Pancreas (tissue), 10 donors: ENCODE data around the gene TRPT1. TPM values are rescaled to one million over a fixed set of nuclear protein-coding genes. Genes with fewer than 3 reads are reported as not detected.

Experiments used
- ATAC-seq, 4 donors: fragments of 200-7000 bp; cut with Tn5 transposase; one replicate each; pipeline versions ENCODE4 v1.8.0 to v1.9.1; 2020; ENCODE audit warnings: mild to moderate bottlenecking in 4 of 4, moderate library complexity in 4 of 4
- DNase-seq, 6 donors: peaks; one replicate each; pipeline ENCODE4 v3.0.0-alpha.2; 2020
- FAIRE-seq: peaks from 2 replicates; lab custom pipeline; 2012; peaks lifted over from hg19 to GRCh38; lab: Jason Lieb, UNC
- H3K27ac ChIP-seq, 4 donors: fragments of 200-600 bp; sonication (generic); 1 replicate in 3 of 4; 2 replicates in 1 of 4; pipeline versions ENCODE4 v1.5.0 to v1.8.0; 2020
- H3K27me3 ChIP-seq, 4 donors: fragments of 200-600 bp; one replicate each; pipeline ENCODE4 v1.8.0; 2021
- H3K36me3 ChIP-seq, 3 donors: fragments of 200-600 bp; sonication (generic) in 1 of 3; one replicate each; pipeline versions ENCODE4 v1.5.0 to v1.8.0; 2020 to 2021
- H3K4me1 ChIP-seq, 3 donors: fragments of 200-600 bp; one replicate each; pipeline ENCODE4 v1.8.0; 2021
- H3K4me3 ChIP-seq, 4 donors: fragments of 200-600 bp; sonication (generic) in 2 of 4; one replicate each; pipeline versions ENCODE4 v1.5.0 to v1.8.0; 2020 to 2021
- H3K9me3 ChIP-seq, 4 donors: fragments of 200-600 bp; one replicate each; pipeline ENCODE4 v1.8.0; 2021
- CTCF ChIP-seq, 4 donors: fragments of 200-600 bp; sonication (generic) in 3 of 4; IDR thresholded peaks; one replicate each; pipeline versions ENCODE4 v1.5.0 to v1.8.0; 2021; ENCODE audit warnings: antibody characterized with exemption in 4 of 4
- WGBS, 2 donors: extraction: QIAGEN DNeasy Blood & Tissue Kit; methylation state at CpG; one replicate each; pipeline ENCODE4 v1.1.7; 2013; 5-methylcytosine and 5-hydroxymethylcytosine counted together
- intact Hi-C, 3 donors: fragments of 100-400 bp; cut with DNase I; formaldehyde crosslinking; loops; one replicate each; pipeline versions ENCODE4 v1.11.1 to v1.14.2; 2022
- polyA plus RNA-seq, 2 donors: library from polyadenylated mRNA; stranded (reverse); fragments of 200-250 nt; gene quantifications; one replicate each; pipeline ENCODE4 v1.2.3, GENCODE V29; 2013
- total RNA-seq, 6 donors: library from RNA; stranded (reverse); fragmentation: NEBNext Ultra II Directional in 4 of 6; extraction: Animal tissue kit (Norgen Biotek cat#: 25700) in 4 of 6; gene quantifications; one replicate each; pipeline versions ENCODE4 v1.2.1 to v1.2.4, GENCODE V29; 2021 to 2023
- donor health status: healthy with polysubstance abuse.
- donor health status: DM: no; HTN: no; CAD: no; lungs with moderate emphysema.
- donor health status: DM: no; HTN: no; CAD: no.
- donor health status: control.
- donor health status: control.
- donor health status: Bipolar disorder and iron deficiency.
- donor health status: DM: yes; HTN: yes; CAD: no.
- donor health status: DM: no; HTN: no; CAD: no.
- donor health status: DM: no; HTN: no; CAD: no.
- donor health status: DM: yes; HTN: yes; CAD: no.

The TRPT1 gene
- total and polyA plus RNA-seq, 8 donors = 18.6 to 78.7 (median 28.1) TPM

GRCh38 chr11:64258356-64258755 lies 32.4 kb upstream of the TRPT1 start:
- no peaks in the 10 kb centered on the region for H3K27me3 ChIP-seq
- DNase-seq = peak in 3 of 6 donors; percentile 26 to 72 (median 51)
- H3K4me3 ChIP-seq = no peak overlapping the region
- H3K36me3 ChIP-seq = peaks cover 0 to 19% (median 0%) of the 10 kb centered on the region in 3 donors
- no peak for FAIRE-seq
- H3K4me1 ChIP-seq = no peaks in the 10 kb centered on the region
- intact Hi-C loops = no loop called here
- TF ChIP-seq CTCF (IDR thresholded peaks at IDR 0.05) = no peak
- no peak for ATAC-seq
- H3K9me3 ChIP-seq = no peaks in the 10 kb centered on the region
- 91 to 93% methylated on average over 24 of the region's 24 CpGs for WGBS, 2 donors
- H3K27ac ChIP-seq = no peak overlapping the region

- peak in 3 of 6 donors; percentile 35 to 67 (median 50) for DNase-seq
- TF ChIP-seq CTCF (IDR thresholded peaks at IDR 0.05) = no peak
- intact Hi-C loops = no loop called here
- ATAC-seq = no peak
- Histone ChIP-seq H3K36me3 (peaks cover 0 to 19% (median 0%) of the 10 kb centered on the region in 3 donors), H3K9me3 (no peaks in the 10 kb centered on the region), H3K27me3 (no peaks in the 10 kb centered on the region), H3K4me1 (peaks cover 0 to 4% (median 0%) of the 10 kb centered on the region in 3 donors), H3K4me3 (no peak overlapping the region), H3K27ac (no peak overlapping the region)
- 91 to 92% methylated on average over 15 of the region's 15 CpGs for WGBS, 2 donors
- no peak for FAIRE-seq
Observed at GRCh38 chr11:64256300-64256699, 30.3 kb upstream of the TRPT1 start.

GRCh38 chr11:64255135-64256128 lies 29.4 kb upstream of the TRPT1 start:
- intact Hi-C loops = no loop called here
- Histone ChIP-seq H3K9me3 (no peaks in the 10 kb centered on the region), H3K27ac (no peak overlapping the region), H3K4me3 (no peak overlapping the region), H3K27me3 (no peaks in the 10 kb centered on the region), H3K4me1 (peaks cover 0 to 4% (median 4%) of the 10 kb centered on the region in 3 donors), H3K36me3 (peaks cover 0 to 19% (median 0%) of the 10 kb centered on the region in 3 donors)
- FAIRE-seq (no peak), DNase-seq (no peak), ATAC-seq (no peak)
- 91 to 94% methylated on average over 35 of the region's 35 CpGs for WGBS, 2 donors
- no peak for TF ChIP-seq CTCF (IDR thresholded peaks at IDR 0.05)

- peaks cover 0 to 19% (median 0%) of the 10 kb centered on the region in 3 donors for H3K36me3 ChIP-seq
- H3K27ac ChIP-seq = no peak overlapping the region
- intact Hi-C loops = no loop called here
- no peak overlapping the region for H3K4me3 ChIP-seq
- no peaks in the 10 kb centered on the region for H3K27me3 ChIP-seq
- DNase-seq (no peak), ATAC-seq (no peak), FAIRE-seq (no peak)
- TF ChIP-seq CTCF (IDR thresholded peaks at IDR 0.05) = no peak
- no peaks in the 10 kb centered on the region for H3K9me3 ChIP-seq
- 84 to 90% methylated on average over 7 of the region's 7 CpGs for WGBS, 2 donors
- peaks cover 0 to 4% (median 4%) of the 10 kb centered on the region in 3 donors for H3K4me1 ChIP-seq
Observed at GRCh38 chr11:64254326-64254725, 28.3 kb upstream of the TRPT1 start.
